Measurements from ENCODE around the gene PCGF6.

PCGF6 gene

DNA sequence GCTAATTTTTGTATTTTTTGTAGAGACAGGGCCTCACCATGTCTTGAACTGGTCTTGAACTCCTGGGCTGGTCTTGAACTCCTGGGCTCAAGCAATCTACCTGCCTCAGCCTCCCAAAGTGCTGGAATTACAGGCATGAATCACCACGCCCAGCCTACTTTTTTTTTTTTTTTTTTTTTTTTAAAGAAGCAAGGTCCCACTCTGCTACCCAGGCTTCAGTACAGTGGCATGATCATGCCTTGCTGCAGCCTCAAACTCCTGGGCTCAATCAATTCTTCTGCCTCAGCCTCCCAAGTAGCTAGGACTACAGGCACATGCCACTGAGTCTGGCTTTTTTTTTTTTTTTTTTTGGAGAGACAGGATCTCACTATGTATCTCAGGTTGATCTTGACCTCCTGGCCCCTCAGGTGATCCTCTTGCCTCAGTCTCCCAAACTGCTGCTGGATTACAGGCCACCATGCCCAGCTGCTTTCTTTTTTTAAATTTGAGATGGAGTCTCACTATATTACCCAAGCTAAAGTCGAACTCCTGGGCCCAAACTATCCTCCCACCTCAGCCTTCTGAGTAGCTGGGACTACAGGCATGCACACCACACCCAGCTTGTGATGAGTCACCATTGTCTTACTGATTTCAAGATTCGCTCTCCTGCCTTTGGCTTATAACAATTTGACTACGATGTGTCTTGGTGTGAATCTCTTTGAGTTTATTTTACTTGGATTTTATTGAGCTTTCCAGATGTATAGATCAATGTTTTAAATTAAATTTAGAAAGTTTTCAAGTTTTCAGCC, 96.2 kb downstream of the PCGF6 start:
- DNase-seq: no peak

GRCh38 chr10:103254113-103254512, 96.8 kb downstream of the PCGF6 start:
- DNase-seq: no peak
